ENCODE measurements around the gene OPRM1.
A peak's percentile ranks its signal among the peaks of the same experiment; 100 is the strongest.
"Not testable (repeated sequence)": the region's sequence is repeated elsewhere in the genome, so short reads cannot be mapped to it uniquely, and the experiment has no call there.

The OPRM1 gene

DNA sequence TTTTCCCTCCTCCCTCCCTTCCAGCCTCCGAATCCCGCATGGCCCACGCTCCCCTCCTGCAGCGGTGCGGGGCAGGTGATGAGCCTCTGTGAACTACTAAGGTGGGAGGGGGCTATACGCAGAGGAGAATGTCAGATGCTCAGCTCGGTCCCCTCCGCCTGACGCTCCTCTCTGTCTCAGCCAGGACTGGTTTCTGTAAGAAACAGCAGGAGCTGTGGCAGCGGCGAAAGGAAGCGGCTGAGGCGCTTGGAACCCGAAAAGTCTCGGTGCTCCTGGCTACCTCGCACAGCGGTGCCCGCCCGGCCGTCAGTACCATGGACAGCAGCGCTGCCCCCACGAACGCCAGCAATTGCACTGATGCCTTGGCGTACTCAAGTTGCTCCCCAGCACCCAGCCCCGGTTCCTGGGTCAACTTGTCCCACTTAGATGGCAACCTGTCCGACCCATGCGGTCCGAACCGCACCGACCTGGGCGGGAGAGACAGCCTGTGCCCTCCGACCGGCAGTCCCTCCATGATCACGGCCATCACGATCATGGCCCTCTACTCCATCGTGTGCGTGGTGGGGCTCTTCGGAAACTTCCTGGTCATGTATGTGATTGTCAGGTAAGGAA is at the start of gene OPRM1:
Gene OPRM1, plus strand, starts transcription at position 10 of the 612 bp plus-strand sequence. Its CDS starts 305 bp downstream, at position 315.
- peak; percentile 8 for DNase-seq

DNA sequence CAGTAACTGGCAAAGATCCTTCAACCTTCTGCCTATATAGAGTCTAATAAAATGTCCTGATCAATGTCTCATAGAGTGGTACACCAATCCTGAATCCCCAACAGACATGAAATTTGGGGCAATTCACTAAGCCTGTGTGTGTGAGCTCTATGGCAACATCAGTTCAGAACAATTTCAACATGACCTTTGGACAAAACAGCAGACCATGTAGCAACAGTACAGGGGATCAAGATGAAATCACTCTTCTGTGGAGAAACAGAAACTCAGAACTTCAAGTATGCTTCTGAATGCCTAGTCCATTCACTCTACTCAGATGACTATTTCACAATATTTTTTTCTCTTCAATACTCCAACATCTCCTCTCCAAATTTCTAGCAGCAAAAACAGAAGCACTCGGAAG is 49.1 kb upstream of the OPRM1 start:
- peak; percentile 2 for DNase-seq

DNA sequence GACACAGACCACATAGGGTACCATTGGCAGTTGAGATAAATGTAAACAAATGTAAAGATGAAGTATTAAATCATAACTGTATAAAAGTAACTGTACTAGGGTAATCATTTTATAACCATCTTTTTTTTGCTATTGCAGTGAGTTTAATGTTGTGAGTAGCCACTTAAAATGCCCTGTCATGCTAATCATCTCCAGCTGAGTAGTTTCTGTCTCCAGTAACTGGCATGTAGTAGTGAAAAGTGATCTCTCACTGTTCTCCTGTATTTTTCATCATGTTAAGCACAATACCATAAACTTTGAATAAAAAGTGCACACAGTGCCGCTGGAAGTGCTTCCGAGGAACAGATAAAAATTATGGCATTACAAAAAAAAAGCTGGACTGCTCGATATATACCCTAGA is 45.0 kb upstream of the OPRM1 start:
- DNase-seq = no peak

DNA sequence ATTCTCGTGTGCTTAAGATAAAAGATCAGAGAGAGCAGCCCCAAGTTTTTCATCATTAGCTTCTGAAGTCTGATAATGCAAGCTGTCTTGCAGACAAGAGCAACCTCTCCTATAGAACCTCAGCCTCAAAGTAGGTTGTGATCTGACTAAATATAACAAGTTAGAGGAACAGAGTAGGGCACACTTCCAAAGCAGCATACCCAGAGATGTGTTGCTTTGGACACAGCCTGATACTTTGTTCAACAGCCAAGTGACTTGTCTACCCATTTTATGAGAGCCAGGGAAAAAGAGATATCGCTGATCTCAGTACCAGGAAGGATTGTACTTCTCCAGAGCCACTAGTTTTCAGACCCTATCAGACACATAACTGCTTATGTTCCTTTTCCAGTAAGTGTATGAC is 44.2 kb upstream of the OPRM1 start:
- DNase-seq = no peak

DNA sequence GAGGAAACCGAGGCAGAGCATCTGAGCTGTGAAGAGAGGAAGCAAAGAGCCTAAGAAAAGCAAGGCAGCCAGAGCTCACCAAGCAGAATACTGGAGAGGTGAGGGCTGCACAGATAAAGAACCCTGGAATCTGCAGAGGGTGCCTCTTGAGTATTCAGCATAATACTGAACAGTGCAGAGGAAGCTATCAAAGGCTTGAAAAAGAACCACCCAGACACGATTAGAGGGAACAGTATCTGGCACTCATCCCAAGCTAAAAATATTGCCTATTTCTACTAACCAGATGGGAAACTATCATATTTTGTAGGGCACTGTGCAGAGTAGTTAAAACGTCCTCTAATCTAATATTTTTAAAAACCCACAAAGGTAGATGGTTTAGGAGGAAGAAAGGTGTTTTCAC is 41.8 kb upstream of the OPRM1 start:
- no peak for DNase-seq

DNA sequence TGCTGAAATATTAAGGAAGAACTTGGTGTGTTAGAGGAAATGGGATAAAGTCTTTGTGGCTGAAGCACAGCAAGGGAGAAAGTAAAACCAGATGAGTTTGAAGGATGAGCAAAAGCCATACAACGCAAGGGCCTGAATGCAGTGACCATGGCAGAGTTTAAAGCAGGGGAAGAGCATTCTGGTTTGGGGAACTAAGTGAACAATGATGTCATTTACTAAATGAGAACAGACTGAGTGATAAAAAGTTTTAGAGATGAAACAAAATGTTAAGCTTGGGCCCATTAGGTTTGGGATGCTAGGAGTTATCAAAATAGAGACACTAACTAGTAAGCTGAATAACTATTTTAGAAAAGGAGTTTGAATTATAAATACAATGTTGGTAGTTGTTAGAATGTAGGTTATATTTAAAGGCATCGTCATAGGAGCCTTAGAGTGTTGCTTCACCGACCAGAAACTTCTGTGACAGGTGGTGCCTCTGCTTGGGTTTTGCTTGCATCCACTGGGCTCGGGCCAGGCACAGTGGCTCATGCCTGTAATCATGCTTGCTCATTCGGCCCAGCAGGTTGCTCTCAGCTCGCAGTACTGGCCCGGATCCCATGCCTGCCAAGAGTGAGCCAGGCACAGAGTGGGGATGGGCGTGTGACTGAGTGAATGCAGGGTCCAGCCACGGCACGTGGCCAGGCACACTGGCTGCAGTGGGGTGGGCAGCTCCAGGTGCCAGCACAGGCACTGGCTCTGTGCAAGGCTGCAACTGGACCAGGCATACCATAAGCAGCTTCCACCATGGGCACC is 37.4 kb upstream of the OPRM1 start:
- DNase-seq = no peak

DNA sequence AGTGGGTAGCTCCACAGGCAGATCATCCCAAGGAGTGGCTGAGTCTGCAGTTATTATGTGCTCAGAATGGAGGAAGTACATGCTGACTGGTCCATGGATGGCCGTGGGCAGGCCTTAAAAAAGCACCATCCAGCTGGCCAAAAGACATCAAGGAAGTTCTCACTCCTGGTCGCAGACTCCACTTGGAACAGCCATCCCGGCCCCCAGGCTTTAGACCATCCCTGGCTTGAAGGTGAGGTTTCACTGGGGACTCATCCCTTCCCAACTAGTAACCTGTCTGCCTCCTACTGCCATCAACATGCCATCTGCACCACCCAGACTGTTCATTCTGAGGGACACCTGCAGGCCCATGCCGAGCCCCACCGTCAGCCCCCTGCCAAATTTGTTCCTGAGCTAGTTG is 36.1 kb upstream of the OPRM1 start:
- no peak for DNase-seq

DNA sequence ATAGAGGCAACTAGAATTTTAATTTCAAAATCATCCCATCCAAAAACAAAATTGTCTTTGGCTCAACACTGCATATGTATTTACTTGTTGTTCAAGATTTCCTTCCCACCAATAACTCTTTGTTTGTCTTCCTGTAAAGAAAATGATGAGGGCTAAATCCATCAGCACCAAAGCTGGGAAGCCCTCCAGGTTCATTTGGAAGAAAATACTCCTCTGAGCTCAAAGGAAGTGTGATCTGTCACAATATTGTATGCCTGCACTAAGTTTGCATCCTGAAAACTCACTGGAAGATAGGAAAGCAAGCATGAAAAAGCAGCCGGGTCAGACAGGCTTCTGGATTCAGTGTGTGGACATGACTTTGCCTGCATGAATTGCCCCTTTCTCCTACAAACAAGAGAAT is 28.7 kb upstream of the OPRM1 start:
- DNase-seq = no peak

DNA sequence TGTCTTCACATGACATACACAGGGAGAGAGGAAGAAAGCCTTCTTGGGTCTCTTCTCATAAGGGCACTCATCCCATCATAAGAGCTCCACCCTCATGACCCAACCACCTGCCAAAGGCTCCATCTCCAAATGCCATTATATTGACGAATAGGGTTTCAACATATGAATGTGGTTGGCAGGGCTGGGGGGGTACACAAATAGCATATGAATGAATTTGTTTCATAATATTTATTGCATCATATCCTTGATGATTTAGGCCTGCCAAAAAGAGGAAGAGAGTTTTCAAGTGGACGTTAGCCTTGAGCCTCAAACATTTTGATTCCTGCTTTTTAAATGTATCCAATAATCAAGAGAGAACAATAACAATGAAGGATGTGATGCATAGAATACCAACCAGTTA is 26.2 kb upstream of the OPRM1 start:
- DNase-seq = no peak

DNA sequence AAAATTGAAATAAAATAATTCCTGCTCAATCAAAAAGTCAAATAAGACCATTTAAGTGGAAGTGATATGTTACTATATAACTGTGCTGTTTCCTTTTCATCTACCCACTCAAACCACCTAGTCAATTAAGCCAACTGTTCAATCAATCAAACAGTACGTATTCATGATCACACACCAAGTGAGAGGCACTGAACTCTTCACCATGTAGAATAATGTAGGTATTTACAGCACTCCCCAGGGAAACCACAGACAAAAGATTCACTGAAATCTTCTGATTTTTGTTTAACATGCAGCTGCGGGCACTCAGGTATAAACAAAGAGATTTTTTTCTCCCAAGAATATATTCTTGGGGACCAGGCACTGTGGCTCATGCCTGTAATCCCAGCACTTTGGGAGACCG is 21.3 kb upstream of the OPRM1 start:
- no peak for DNase-seq

DNA sequence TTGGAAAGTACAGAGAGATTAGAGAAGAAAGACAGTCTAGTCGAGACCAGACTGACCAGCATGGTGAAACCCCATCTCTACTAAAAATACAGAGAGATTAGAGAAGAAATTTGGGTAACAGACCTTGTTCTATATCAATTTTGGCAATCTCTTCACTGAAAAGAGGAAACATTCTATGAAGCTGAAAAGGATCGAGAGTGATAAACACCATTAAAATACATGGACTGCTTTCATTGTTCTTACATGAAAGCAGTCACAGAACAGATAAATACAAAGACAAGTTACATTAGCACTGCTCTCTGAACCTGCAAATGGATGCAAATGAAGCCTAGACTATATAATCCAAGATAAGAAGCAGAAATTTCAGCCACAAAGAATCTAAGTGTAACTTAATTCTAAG is 8.4 kb upstream of the OPRM1 start:
- DNase-seq = no peak

DNA sequence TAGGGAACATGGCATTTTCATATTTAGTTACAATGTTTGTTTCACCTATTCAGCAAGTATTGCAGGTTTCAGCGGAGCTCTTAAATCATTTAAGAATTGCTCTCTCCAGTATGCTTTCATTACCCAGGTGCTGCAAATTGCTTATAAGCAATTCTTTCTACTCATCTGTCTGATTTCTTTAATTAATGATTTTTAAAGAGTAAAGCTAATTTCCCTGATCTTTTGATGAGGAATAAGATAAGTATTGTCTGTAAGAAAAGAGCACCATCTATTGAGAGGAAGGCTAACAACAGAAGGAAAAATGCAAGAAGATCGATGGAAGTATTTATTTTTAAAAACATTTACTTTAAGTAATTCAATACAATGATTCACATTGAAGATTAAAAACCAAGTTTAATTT is 2.0 kb downstream of the OPRM1 start:
- no peak for DNase-seq

DNA sequence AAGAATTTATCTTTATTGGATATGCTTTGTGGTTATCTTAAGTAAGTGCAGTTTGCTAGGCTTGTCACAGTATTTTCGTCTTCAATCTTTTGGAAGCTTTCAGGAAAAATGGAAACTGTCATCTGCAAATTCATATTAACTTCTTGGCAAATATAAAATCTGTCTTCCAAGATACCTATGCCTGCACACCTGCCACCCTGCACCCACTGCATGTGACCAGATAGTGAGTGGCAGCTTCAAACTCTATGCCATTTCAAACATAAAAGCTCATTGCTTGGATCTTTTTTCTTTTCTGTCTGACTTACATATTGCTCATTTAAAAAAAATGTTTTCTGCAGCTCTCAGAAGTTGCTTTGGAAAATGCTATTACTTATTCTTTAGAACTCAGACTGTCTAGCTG is 14.1 kb downstream of the OPRM1 start:
- no peak for DNase-seq

DNA sequence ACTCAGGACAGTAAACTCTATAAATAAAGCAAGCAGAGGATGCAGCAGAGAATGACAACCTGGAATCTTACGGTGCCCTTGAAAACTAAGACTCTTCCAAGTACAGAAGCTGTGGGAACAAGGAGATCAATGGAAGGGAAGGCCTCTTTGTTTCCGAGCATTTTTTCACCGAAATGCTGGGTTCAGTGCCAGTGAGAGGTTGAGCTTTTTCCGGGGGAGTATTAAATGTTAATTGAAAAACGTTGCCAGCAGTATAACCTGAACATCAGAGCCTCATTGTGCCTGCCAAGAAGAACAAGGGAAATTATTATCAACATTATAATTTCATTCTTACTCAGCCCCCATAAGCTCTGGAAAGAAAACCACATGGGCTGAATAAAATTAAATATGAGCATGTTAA is 17.5 kb downstream of the OPRM1 start:
- no peak for DNase-seq

DNA sequence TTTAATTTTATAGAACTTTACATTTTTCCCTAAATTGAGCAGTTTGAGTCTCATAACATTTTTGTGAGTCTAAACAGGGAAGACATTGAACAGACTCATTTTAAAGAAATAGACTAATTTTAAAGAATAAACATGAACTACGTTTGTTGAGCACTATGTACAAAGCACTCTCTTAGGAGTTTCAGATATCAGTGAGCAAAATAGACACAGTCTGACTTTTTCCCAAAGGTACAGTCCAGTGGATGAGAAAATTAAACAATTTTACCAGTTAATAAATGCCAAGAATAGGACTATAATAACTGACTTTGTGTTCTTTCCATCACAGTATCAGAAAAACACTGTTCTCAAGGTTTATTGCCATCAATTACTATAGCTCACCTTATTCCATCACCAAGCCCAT is 18.1 kb downstream of the OPRM1 start:
- DNase-seq = no peak

DNA sequence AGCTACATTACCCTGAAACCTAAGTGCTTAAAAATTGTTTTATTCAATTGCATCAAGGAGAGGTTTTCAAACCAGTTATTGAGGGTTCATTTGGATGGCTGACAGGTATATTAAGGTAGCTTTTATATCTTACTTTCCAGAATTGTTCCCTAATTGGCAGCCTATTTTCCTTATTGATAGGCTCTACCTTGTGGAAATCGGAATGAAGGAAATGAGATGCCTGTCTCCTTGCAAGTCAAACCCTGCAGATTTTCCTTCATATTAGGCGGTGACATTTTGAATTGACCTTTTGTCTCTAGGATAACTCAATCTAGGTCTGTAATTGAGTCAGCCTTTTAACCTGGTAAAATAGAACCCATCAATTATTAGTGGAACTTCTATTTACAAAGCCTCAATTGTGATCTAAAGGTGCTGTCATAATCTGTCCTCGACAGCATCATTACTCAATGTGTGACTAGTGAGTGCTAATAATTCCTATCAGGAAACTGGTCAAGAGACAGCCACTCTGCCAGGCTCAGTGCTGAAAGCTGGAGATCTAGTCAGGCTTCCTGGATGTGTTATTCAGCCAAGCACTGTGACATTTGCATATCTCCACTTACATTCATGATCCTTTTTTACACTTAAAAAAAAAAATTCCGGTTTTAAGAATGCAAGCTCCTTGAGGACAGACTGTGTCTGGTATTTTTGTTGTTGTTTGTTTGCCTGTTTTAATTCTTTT is 20.1 kb downstream of the OPRM1 start:
- no peak for DNase-seq

DNA sequence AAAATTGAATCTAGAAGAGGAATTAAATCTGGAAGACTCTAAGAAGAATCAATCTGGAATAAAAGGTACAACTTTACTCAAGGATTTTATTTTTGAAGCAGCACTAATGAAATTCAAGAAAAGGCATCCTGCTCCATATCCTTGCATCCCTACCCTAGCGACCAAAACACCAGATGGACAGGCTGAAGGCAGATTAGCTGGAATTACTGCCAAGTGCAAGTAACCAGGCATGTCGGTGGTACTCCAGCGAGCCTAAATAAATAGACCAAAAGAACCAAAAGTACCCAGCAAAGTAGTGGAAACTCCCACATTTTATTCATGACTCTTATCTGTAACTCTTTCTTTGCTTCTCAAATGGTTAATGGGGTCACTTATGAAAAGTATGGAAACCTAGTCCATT is 21.0 kb downstream of the OPRM1 start:
- no peak for DNase-seq

DNA sequence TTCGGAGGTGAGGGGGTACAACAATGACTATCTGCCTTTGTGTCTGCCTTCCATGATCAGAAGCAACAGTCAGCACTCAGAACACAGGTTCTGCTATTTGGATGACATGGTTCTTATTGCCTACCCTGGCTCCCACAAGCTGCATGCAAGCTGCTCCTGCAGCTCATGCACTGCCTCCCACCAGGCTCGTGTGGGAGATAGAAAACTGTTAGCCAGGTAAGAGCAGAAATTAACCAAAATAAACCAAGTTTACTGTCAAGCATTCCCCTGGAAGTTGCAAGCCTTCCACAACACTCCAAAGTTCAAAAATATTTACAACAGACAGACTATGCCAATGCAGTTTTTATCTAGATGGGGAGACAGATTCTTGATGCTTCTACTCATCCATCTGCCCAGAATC is 31.0 kb downstream of the OPRM1 start:
- no peak for DNase-seq

DNA sequence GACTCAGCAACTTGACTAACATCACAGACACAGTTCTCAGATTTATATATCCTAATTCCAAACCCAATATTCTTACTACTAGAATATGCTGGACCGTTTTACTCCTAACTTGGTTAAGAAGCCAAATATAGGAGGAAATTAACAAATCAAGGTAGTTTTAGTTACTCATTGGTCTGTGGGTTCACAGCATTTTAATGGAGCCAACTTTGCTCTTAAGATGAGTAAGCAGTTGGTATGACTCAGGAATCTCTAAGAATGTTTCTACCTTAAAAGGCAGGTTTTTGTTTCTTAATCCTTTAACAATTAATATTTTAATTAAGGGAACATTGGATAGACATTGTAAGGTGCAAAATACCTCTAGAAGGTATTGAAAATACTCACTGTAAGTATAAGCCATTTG is 31.6 kb downstream of the OPRM1 start:
- no peak for DNase-seq

DNA sequence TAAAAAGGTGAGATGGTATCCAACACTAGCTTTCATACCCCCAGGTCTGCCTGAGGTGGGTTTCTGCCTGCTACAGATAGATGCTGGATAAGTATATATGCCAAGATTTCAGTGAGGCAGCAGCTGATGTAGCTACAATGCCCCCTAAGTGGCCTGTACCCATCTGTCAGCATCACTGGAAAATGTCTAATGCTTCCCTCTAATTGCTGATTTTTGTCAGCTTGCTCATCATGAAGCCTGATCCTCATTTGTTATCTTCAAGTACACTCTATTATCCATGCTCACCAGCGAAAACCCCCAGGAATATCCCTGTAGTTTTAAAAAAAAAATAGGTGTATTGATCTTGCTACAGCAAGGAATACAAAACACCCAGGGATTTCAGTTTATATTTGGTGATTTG is 32.2 kb downstream of the OPRM1 start:
- no peak for DNase-seq

DNA sequence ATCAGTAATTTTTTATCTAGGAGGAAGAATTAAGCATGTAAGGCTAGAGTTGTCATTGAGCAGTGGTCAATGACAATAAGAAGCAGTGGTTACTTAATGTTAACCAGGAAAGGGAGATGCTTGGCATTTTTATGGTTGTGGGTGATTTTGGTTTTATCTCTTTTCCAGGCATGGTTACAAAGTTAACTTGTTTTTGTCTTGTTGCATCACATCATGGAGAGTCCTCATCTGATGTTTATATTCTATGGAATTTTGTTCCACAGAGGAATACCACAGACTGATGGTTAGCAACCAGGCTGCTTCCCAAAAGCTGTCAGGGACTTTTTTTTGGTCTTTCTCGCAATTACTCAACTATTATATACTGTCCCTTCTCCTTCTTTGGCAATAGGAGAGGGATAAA is 32.7 kb downstream of the OPRM1 start:
- no peak for DNase-seq

DNA sequence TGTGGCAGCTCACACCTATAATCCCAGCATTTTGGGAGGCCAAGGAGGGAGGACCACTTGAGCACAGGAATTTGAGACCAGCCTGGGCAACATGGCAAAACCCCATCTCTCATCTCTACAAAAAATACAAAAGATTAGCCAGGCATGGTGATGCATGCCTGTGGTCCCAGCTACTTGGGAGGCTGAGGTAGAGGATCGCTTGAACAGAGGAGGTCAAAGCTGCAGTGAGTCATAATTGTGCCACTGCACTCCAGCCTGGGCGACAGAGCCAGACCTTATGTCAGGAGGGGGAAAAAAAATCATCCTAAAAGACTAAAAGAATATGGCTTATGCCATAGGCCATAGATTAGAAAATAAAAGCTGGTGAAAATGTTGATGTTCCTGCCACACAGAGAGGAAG is 39.6 kb downstream of the OPRM1 start:
- DNase-seq = not testable (repeated sequence)

DNA sequence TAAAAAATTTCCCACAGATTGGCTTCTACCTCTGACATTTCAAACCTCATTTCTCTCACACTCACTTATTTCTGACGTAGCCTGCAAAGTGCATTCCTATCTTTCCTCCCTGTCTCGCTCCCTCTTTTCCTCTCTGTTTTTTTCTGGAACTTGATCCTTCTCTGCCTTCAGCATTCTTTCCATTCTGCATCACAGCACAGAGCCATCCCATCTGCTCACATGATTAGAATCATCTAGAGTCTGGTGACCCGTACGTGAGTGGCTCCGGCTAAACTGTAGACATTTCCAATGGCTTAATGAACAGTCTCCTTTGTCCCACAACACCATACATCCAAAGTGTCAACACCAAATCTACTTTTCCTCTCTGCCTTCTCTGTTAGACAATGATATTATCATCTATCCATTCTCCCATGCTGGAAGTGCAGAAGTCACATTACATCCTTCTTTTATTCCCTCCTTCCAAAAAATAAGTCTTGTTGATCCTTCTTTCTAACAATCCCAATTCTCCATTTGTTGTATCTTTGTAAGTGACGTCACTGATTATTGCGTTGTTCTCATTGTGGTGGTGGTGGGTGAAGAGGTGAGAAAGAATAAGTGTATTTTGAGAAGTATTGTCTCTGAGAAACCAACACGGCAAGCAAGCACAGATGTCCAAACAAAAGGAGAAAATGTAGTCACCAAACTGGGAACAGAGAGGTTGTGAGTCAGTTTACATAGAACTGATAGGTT is 41.6 kb downstream of the OPRM1 start:
- no peak for DNase-seq

DNA sequence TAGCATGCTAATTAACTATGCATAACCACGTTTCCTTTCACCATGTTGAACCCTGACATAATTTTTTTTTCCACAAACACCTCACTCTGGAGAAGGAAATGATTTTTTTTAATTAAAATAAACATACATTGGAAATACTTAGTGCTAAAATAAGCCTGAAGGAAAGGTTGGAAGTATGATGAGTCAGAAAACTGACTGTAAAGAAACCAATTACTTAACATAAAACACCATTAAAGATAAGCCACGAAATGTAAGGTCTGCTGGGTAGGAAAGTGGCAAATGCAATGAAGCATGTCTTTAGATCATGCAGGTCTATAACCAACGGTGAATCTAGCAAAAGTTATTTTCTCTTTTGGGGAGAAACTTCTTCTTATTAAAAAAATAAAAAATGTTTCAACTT is 47.5 kb downstream of the OPRM1 start:
- DNase-seq = no peak

Measured in DMS53 (cell line).